GM12878 (cell line): ENCODE results near the gene SACS. TPM values are rescaled to one million over a fixed set of nuclear protein-coding genes. Genes with fewer than 3 reads are reported as not detected.

Source experiments
- ATAC-seq: fragments of 200-7000 bp; cut with Tn5 transposase; 3 replicates; pipeline ENCODE4 v1.9.1; 2020; ENCODE audit warnings: mild to moderate bottlenecking, moderate library complexity
- BruUV-seq: library from RNA; stranded (reverse); fragments of 400-500 nt; replicated peaks from 2 replicates; lab custom pipeline; 2021; lab: Mats Ljungman, UMichigan
- CTCF ChIA-PET: fragments of 300-600 bp; sonication (Branson Sonifier 250); formaldehyde crosslinking; extraction: SDS; loops from one replicate; lab custom pipeline; 2021; ENCODE audit warnings: inconsistent platforms; lab: Yijun Ruan, JAX
- POLR2A ChIA-PET: fragments of 350-600 bp; formaldehyde crosslinking; extraction: SDS; loops from one replicate; lab custom pipeline; 2021; ENCODE audit warnings: inconsistent platforms; lab: Charles Lee
- RAD21 ChIA-PET: fragments of 300-600 bp; sonication (Branson Sonifier 250); formaldehyde crosslinking; loops from one replicate; lab custom pipeline; 2023; ENCODE audit warnings: antibody characterized with exemption; ENCODE audit not compliant: unreplicated experiment; lab: Charles Lee
- SMC1A ChIA-PET: fragments of 300-600 bp; sonication (Branson Sonifier 250); formaldehyde crosslinking; loops from one replicate; lab custom pipeline; 2023; ENCODE audit not compliant: unreplicated experiment, uncharacterized antibody; lab: Charles Lee
- DNase-seq: peaks from one replicate; pipeline ENCODE4 v3.0.0-alpha.2; 2011; ENCODE audit warnings: low read depth, low spot score
- FAIRE-seq: peaks from 3 replicates; lab custom pipeline; 2011; peaks lifted over from hg19 to GRCh38; lab: Jason Lieb, UNC
- H2AFZ ChIP-seq: 2 replicates; pipeline ENCODE4 v1.6.0; 2011; ENCODE audit warnings: low read depth, low read length, control low read depth; ENCODE audit not compliant: control insufficient read depth
- H3K27ac ChIP-seq: 2 replicates; pipeline ENCODE4 v1.5.1; 2011; ENCODE audit warnings: control low read depth; ENCODE audit not compliant: control insufficient read depth, insufficient read depth
- H3K27me3 ChIP-seq, 2 experiments: replicated peaks in 1 of 2; 2 replicates each; pipeline versions ENCODE4 v1.6.0 to v1.6.1; 2011; ENCODE audit warnings: low read length in 1 of 2; ENCODE audit not compliant: control insufficient read depth in 2 of 2, insufficient read depth in 2 of 2
- H3K36me3 ChIP-seq, 2 experiments: 2 replicates each; pipeline ENCODE4 v1.5.1; 2011; ENCODE audit warnings: low read length in 1 of 2; ENCODE audit not compliant: control insufficient read depth in 2 of 2, insufficient read depth in 2 of 2
- H3K4me1 ChIP-seq: 2 replicates; pipeline ENCODE4 v1.6.1; 2011; ENCODE audit warnings: mild to moderate bottlenecking, low read length, moderate library complexity, mixed read lengths; ENCODE audit not compliant: control insufficient read depth, insufficient read depth
- H3K4me2 ChIP-seq: 2 replicates; pipeline ENCODE4 v1.6.0; 2011; ENCODE audit warnings: control low read depth; ENCODE audit not compliant: control insufficient read depth, insufficient read depth
- H3K4me3 ChIP-seq: fragments of 200-600 bp; sonication (generic); 2 replicates; pipeline ENCODE4 v1.5.1; 2016
- H3K79me2 ChIP-seq: 2 replicates; pipeline ENCODE4 v1.6.0; 2011; ENCODE audit warnings: low read length; ENCODE audit not compliant: control insufficient read depth, insufficient read depth
- H3K9ac ChIP-seq: 2 replicates; pipeline ENCODE4 v1.8.0; 2011; ENCODE audit warnings: low read length, control low read depth, mixed read lengths; ENCODE audit not compliant: control insufficient read depth, insufficient read depth
- H3K9me3 ChIP-seq: replicated peaks from 3 replicates; pipeline ENCODE4 v1.5.1; 2011; ENCODE audit warnings: mild to moderate bottlenecking, low read length; ENCODE audit not compliant: control insufficient read depth, insufficient read depth
- H4K20me1 ChIP-seq: 2 replicates; pipeline ENCODE4 v1.6.0; 2011; ENCODE audit not compliant: control insufficient read depth, insufficient read depth
- ATF2 ChIP-seq: IDR thresholded peaks from 2 replicates; pipeline ENCODE4 v1.6.1; 2012; ENCODE audit warnings: low read length, inconsistent platforms
- ELK1 ChIP-seq: IDR thresholded peaks from 2 replicates; pipeline ENCODE4 v1.6.1; 2012; ENCODE audit warnings: low read depth, low read length, improper control_type of control experiment
- HCFC1 ChIP-seq: fragments of 150-350 bp; IDR thresholded peaks from 2 replicates; pipeline ENCODE4 v1.6.1; 2014; ENCODE audit warnings: low read length
- IRF4 ChIP-seq: IDR thresholded peaks from 2 replicates; pipeline ENCODE4 v1.6.1; 2011; ENCODE audit warnings: low read depth, low read length
- POLR2AphosphoS5 ChIP-seq: IDR thresholded peaks from 2 replicates; pipeline ENCODE4 v1.6.1; 2011; ENCODE audit warnings: mild to moderate bottlenecking, low read length, inconsistent platforms
- PRDM15 ChIP-seq: fragments of 450-650 bp; formaldehyde crosslinking; IDR thresholded peaks from 2 replicates; pipeline ENCODE4 v1.4.0; 2020; ENCODE audit warnings: mild to moderate bottlenecking, moderate library complexity
- RCOR1 ChIP-seq: conservative IDR thresholded peaks from 2 replicates; pipeline ENCODE4 v1.6.1; 2012; ENCODE audit warnings: low read depth, low read length, improper control_type of control experiment
- STAT3 ChIP-seq: IDR thresholded peaks from 2 replicates; pipeline ENCODE4 v1.6.1; 2011; ENCODE audit warnings: low read depth, low read length, improper control_type of control experiment
- YBX1 ChIP-seq: fragments of 450-650 bp; IDR thresholded peaks from 2 replicates; pipeline ENCODE4 v1.6.1; 2016; ENCODE audit warnings: antibody characterized with exemption
- ZNF217 ChIP-seq: fragments of 450-650 bp; IDR thresholded peaks from 2 replicates; pipeline ENCODE4 v1.6.1; 2017; ENCODE audit warnings: antibody characterized with exemption, mild to moderate bottlenecking
- ZNF384 ChIP-seq: IDR thresholded peaks from 2 replicates; pipeline ENCODE4 v1.6.1; 2012; ENCODE audit warnings: low read depth, mild to moderate bottlenecking, low read length, improper control_type of control experiment, borderline replicate concordance
- ZZZ3 ChIP-seq: IDR thresholded peaks from 2 replicates; pipeline ENCODE4 v1.6.1; 2011; ENCODE audit warnings: low read depth; ENCODE audit not compliant: control insufficient read depth, insufficient read length
- WGBS: methylation state at CpG from one replicate; pipeline ENCODE4 v1.1.6; 2016; ENCODE audit warnings: low lambda C conversion rate; ENCODE audit not compliant: insufficient replicate concordance, insufficient coverage; ENCODE audit errors: missing lambda C conversion rate; 5-methylcytosine and 5-hydroxymethylcytosine counted together
- in situ Hi-C: fragments of 300-500 bp; cut with MboI; formaldehyde crosslinking; loops from 9 replicates; pipeline ENCODE4 v1.14.3; 2018; ENCODE audit warnings: mixed read lengths
- intact Hi-C: fragments of 100-400 bp; cut with micrococcal nuclease; formaldehyde crosslinking; loops from one replicate; pipeline ENCODE4 v1.14.2; 2022; ENCODE audit not compliant: unreplicated experiment
- polyA plus RNA-seq, 11 experiments: library from polyadenylated mRNA; depleted of rRNA in 4 of 11; unstranded in 6 of 11; stranded (reverse) in 5 of 11; fragments of >200 nt; fragmentation: Nextera tagmentation in 4 of 11; fragmentation: Illumina TruSeq in 1 of 11; extraction: Ambion mirVana in 4 of 11; extraction: Trizol in 1 of 11; gene quantifications; 1 replicate in 1 of 11; 2 replicates in 10 of 11; pipeline versions ENCODE4 v1.2.1 to v1.2.3, GENCODE V29; 2011 to 2016; ENCODE audit warnings: inconsistent platforms in 2 of 11, missing spikeins in 2 of 11, low read depth in 1 of 11
- total RNA-seq, 4 experiments: library from RNA; depleted of rRNA in 3 of 4; stranded (reverse); fragments of >200 nt in 3 of 4; fragmentation: Illumina TruSeq in 1 of 4; extraction: Trizol in 1 of 4; gene quantifications; 2 replicates each; pipeline versions ENCODE4 v1.2.1 to v1.2.3, GENCODE V29; 2013 to 2021

Gene SACS
- total and polyA plus RNA-seq, 10 of the 15 experiments (the other 5 are each of a cell fraction or from before 2014, with no cell fraction given) = 9.9 to 74.9 (median 22.1) TPM

GRCh38 chr13:23347601-23348000 is 85.9 kb downstream of the SACS start:
- H3K9ac ChIP-seq = no peak overlapping the region
- no TSS peak for BruUV-seq
- ChIA-PET CTCF (interaction anchor here (1.2 kb wide), 1 partner anchor 26 kb away, joined by 4 read pairs; no protein-coding TSS in a partner anchor), SMC1A (interaction anchor here (2.3 kb wide), 1 partner anchor 26 kb away, joined by 7 read pairs; no protein-coding TSS in a partner anchor), RAD21 (no interaction called here)
- H3K4me1 ChIP-seq = 0 out of 2 replicates have a peak, but pooled peaks cover 4% of the 10 kb centered on the region
- H3K9me3 ChIP-seq = no peaks in the 10 kb centered on the region; the same call in 1 of the 3 replicates
- ATAC-seq (no peak), DNase-seq (no peak), FAIRE-seq (no peak)
- H4K20me1 ChIP-seq = no peaks in the 10 kb centered on the region
- no peak overlapping the region for H3K4me3 ChIP-seq
- no peak overlapping the region for H3K4me2 ChIP-seq
- no peak for TF ChIP-seq STAT3
- no peak for TF ChIP-seq ZNF384
- no peak for TF ChIP-seq HCFC1
- TF ChIP-seq YBX1 = no peak
- TF ChIP-seq RCOR1 = no peak
- TF ChIP-seq ATF2 = no peak
- no peak for TF ChIP-seq ELK1
- no peak for TF ChIP-seq IRF4
- no peak for TF ChIP-seq POLR2AphosphoS5
- no peak for TF ChIP-seq PRDM15
- TF ChIP-seq ZZZ3 = no peak
- no peak for TF ChIP-seq ZNF217
- TF ChIP-seq, all 136 proteins: peak for 0
- POLR2A ChIA-PET = no interaction called here
- in situ Hi-C loops (no loop called here), intact Hi-C loops (no loop called here)
- peaks cover 2 to 27% of the 10 kb centered on the region in 2 experiments for H3K36me3 ChIP-seq
- no peak overlapping the region for H2AFZ ChIP-seq
- no peaks in the 10 kb centered on the region for H3K27me3 ChIP-seq
- 100% methylated on average over 1 of the region's 1 CpG for WGBS
- H3K27ac ChIP-seq = no peak overlapping the region
- no peaks in the 10 kb centered on the region for H3K79me2 ChIP-seq
